Effector CD8-positive, alpha-beta T cell (primary cell): ENCODE data around the gene HSD17B7.
A peak's percentile ranks its signal among the peaks of the same experiment; 100 is the strongest.
"Not testable (repeated sequence)": the region's sequence is repeated elsewhere in the genome, so short reads cannot be mapped to it uniquely, and the experiment has no call there.

Experiments
- DNase-seq: peaks from one replicate; lab custom pipeline; 2025; lab: John Stamatoyannopoulos, UW

Gene HSD17B7

GRCh38 chr1:162807503-162807902, 17.0 kb downstream of the HSD17B7 start:
- not testable (repeated sequence) for DNase-seq

DNA sequence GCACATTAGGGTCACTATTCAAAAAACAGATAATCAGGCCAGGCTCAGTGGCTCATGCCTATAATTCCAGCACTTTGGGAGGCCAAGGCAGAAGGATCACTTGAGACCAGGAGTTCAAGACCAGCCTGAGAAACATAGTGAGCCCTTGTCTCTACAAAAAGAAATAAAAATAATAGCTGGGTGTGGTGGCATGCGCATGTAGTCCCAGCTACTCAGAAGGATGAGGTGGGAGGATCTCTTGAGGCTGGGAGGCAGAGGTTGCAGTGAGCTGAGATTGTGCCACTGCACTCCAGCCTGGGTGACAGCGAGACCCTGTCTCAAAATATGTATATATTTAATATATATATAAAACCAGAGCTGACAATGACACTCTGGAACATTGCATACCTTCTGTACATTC, 21.9 kb downstream of the HSD17B7 start:
- not testable (repeated sequence) for DNase-seq

GRCh38 chr1:162818136-162818535, 27.6 kb downstream of the HSD17B7 start:
- DNase-seq = not testable (repeated sequence)

DNA sequence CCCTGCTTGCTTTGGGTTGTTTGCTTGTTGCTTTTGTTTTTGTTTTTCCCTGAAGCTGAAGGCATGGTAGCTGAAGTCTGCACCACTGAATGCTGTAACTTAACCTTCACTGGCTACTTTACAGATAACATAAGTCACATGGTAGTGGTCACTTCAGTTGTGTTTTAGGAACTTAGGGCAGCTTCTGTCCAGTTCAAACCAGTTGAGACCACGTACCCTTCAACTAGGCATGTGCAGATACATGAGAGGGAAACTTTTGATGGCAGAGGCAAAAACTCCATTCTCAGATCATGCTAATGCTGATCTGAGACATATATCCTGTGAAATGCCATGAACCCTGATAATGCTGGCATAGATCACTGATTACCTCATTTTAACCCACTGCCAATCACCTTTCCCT, 28.2 kb downstream of the HSD17B7 start:
- not testable (repeated sequence) for DNase-seq

DNA sequence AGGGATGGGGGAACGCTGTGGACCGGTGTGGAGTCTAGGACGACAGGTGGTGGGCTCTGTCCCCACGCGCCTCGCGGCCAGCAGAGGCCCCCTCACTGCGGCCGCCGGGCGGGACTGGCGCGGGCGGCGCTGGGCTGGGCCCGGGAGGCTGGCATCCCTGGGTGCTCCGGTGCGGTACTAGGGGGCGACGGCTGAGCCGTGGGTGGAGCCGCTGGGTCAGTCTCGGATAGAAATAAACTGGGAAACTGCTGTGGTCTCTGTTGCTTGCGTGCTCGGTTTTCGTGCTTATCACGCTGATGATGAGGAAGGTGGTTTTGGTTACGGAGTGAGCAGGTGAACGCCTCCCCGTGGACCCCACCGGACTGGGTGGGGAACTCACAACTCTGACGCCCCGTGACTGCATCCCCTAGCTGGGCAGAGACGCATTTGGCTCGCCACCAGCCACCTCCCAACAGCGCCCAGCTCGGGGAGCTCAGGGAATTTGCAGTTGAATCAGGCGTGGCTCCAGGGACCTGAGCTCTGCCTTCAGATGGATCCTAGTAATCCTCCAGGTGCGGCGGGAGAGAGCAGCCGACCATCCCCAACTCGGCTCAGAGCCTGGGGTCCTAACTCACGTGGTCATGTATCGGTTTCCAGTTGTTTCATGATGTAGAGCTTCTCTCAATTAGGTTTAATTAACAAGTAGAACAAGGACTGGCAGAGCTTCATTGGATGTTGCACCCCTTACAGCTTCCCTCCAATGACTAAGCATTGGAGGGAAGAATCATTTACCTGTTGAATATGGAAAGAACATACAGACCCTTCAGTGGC, 32.1 kb downstream of the HSD17B7 start:
- no peak for DNase-seq

DNA sequence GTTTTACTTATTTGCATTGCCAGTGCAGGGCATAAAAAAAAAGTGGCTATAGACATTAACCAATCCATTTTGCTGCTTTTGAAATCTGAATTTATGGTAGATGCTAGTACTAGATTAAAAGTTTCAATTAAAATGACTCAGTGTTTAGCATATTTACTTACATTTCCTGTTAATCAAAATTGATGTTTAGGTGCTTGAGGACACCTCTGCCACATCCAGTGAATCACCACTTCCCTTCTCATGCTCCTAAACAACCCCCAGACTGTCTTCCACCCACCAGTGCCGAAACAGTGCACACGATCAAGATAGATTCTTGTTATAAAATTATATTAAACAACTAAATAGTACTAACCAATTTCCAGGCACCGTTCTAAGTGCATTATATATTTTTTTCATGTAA, 32.7 kb downstream of the HSD17B7 start:
- no peak for DNase-seq

- no peak for DNase-seq
Measured at GRCh38 chr1:162823771-162824525, 33.4 kb downstream of the HSD17B7 start.

- DNase-seq = no peak
Measured at GRCh38 chr1:162829268-162829667, 38.8 kb downstream of the HSD17B7 start.

DNA sequence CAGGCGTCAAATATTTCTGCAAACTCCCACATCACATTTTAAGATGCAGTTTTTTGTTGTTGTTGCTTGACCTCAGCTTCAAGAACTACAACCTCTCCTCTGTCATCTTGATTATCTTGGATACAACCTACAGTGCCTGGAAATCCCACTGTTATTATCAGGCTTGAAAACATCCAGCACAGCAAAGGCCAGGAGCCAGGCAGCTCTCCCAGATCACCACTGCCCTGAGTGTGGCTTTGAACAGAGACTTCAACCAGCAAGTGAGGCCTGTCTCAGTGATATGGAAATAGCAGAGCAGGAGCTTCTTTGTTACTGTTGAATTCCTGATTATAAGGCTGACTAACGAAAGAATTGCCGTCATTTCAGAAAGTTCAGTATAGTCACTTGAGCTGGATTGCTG, 42.0 kb downstream of the HSD17B7 start:
- no peak for DNase-seq

GRCh38 chr1:162835157-162835899, 44.8 kb downstream of the HSD17B7 start:
- DNase-seq = no peak

DNA sequence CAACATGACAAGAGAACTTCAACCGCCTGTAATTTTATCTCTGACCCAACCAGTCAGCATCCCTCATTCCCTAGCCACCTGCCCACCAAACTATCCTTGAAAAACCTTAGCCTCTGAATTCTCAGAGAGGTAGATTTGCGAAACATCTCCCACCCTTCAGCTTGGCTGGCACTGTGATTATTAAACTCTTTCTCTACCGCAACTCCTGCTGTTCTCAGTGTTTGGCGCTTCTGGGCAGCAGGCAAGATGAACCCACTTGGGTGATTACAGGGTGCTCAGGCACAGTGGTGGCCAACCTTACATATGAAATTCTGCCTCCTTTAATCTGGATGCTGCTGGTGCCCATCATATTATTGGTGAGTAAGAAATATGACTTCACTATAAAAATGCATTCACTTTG, 48.4 kb downstream of the HSD17B7 start:
- no peak for DNase-seq

DNA sequence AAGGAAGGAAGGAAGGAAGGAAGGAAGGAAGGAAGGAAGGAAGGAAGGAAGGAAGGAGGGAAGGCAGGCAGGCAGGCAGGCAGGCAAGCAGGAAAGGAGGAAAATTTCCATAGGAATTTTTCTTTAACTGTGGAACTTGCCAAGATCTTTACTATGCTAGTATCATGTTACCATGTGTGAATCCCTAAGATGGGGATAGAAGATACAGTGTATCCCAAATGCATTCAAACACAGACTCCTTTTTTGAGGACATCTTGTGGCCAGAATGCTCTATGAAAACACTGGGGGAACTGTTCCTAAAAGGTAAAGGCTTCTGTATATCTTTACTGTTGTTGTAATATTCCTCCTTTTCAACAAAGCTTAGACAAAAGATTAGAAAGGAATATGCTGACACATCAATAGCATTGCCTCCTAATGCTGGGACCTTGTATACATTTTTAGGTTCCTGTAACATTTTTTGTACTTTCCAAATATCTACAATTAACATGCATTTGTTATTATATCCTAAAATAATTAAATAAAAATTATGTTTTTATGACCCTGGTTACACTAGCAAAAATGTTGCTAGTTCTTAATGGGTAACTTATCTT, 49.8 kb downstream of the HSD17B7 start:
- DNase-seq = no peak

DNA sequence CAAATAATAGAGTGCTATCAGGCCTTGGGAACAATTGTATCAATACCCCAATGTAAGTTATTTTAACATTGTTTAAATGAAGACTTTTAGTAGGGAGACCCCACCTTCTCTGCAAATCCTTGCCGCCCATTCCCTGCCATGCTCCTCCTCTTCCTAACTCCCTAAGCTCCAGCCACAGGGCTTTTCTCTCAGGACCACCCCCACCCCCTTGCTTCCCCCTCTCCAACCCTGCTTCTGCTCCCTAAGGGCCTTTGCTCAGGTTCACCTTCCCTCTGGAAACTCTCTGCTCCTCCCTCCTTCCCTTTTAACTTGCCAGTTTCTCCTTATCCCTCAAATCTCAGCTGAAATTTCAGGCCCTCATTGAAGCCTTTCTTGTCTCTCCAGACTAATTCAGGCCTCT, 53.7 kb downstream of the HSD17B7 start:
- no peak for DNase-seq

DNA sequence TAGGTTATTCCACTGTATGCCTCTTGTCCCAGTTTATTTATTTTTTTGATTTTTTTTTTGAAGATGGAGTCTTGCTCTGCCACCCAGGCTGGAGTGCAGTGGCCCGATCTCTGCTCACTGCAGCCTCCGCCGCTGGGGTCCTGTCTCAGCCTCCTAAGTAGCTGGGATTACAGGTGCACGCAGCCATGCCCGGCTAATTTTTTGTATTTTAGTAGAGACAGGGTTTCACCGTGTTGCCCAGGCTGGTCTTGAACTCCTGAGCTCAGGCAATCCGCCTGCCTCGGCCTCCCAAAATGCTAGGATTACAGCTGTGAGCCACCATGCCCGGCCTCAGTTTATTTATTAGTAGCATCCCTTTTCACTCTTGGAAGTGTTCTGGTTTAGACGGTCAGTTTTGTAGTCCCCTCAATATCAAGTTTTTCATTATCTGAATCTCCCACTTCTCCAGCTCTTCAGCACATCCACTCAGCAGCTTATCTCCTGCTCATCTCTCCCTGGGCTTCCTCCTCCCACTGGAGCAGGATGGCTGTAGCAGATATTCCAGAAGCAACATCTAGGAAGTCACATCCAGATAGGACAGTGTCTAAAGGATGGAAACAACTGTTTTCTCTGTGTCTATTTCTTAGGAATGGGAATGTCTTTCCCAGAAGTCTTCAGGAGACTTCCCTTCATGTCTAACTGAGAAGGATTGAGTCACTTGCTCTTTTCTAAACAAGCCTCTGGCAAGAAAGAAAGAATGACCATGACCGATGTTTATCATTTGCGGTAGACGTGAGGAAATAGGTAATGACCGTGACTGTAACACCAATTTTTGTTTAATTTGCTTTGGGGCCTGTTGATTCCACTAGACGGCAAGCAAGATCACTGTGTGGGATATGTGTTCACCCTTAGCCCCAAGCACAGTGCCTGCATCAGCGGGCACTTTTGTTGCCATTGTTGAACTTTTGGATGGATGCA, 56.0 kb downstream of the HSD17B7 start:
- DNase-seq = no peak

GRCh38 chr1:162847839-162848453, 57.4 kb downstream of the HSD17B7 start:
- DNase-seq = peak; percentile 71

DNA sequence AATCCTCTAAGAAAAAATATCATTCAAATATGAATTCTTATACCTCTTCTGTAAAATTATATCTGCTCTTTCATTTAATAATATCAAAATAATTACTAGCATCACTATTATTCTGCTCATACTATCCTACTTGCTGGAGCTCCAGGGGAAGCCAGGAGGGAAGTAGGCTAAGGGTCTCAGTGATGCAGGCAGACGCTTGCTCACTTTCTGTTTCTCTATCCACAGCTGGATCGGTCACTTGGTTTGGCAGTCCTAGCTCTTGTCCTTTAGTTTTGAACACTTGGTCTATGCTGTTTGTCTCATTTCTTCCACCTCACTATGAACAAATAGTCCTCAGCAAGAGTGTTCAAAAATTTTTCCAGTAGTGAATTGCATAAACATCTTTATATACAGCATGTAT, 59.2 kb downstream of the HSD17B7 start:
- no peak for DNase-seq

DNA sequence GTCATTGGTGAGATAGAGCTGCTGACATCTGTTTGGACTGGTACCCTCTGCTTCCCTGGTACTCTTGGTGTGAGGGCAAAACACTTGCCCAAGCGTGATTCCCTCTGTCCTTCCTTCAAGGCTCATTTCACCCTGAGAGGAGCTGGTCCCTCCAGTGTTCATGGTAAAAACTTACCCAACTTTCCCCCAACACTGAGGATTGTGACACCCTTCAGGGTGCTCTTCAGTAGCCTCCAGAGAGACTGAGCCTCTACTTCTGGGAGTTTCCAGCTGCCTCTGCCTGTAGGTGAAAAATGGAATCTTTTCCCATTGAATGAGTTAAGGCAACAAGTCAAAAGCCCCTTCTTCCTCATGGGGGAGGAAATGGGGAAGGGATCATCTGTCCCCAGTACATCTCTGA, 60.8 kb downstream of the HSD17B7 start:
- DNase-seq = no peak

- peak; percentile 7 for DNase-seq
Measured at GRCh38 chr1:162854245-162854882, 63.9 kb downstream of the HSD17B7 start.

GRCh38 chr1:162855461-162856150, 65.1 kb downstream of the HSD17B7 start:
- DNase-seq = no peak
